Measurements from ENCODE around the gene ZCWPW1.

Gene ZCWPW1

GRCh38 chr7:100432053-100432452, 3.5 kb upstream of the ZCWPW1 start:
- no peak for DNase-seq

- no peak for DNase-seq
Observed at GRCh38 chr7:100431286-100431735, 2.8 kb upstream of the ZCWPW1 start.

GRCh38 chr7:100430493-100431285, 2.2 kb upstream of the ZCWPW1 start:
- peak; percentile 54 for DNase-seq

- DNase-seq = peak; percentile 96
Observed at GRCh38 chr7:100429637-100430492, 1.4 kb upstream of the ZCWPW1 start, which contains the start of gene MEPCE. TSS of gene MEPCE (plus strand) at chr7:100429831. CDS start at chr7:100430019, 188 bp downstream.

GRCh38 chr7:100428967-100429636, 599 bp upstream of the ZCWPW1 start:
- DNase-seq = peak; percentile 100

- no peak for DNase-seq
Observed at GRCh38 chr7:100427762-100428198, 723 bp downstream of the ZCWPW1 start.

- DNase-seq = no peak
Observed at GRCh38 chr7:100426516-100426915, 2.0 kb downstream of the ZCWPW1 start.

- DNase-seq = no peak
Observed at GRCh38 chr7:100425347-100425746, 3.2 kb downstream of the ZCWPW1 start.

- no peak for DNase-seq
Observed at GRCh38 chr7:100423315-100423714, 5.2 kb downstream of the ZCWPW1 start.

- DNase-seq = no peak
Observed at GRCh38 chr7:100419660-100420226, 8.8 kb downstream of the ZCWPW1 start.

GRCh38 chr7:100418930-100419659, 9.4 kb downstream of the ZCWPW1 start:
- no peak for DNase-seq

GRCh38 chr7:100415448-100415847, 13.1 kb downstream of the ZCWPW1 start:
- no peak for DNase-seq

- no peak for DNase-seq
Observed at GRCh38 chr7:100413889-100414288, 14.6 kb downstream of the ZCWPW1 start.

- DNase-seq = no peak
Observed at GRCh38 chr7:100413346-100413745, 15.2 kb downstream of the ZCWPW1 start.

GRCh38 chr7:100411101-100411500, 17.4 kb downstream of the ZCWPW1 start:
- no peak for DNase-seq

- peak; percentile 62 for DNase-seq
Observed at GRCh38 chr7:100407285-100408180, 21.0 kb downstream of the ZCWPW1 start.

GRCh38 chr7:100406767-100407166, 21.7 kb downstream of the ZCWPW1 start:
- DNase-seq = no peak

- no peak for DNase-seq
Observed at GRCh38 chr7:100402241-100402640, 26.3 kb downstream of the ZCWPW1 start.

GRCh38 chr7:100401811-100402210, 26.7 kb downstream of the ZCWPW1 start:
- DNase-seq = no peak

GRCh38 chr7:100400656-100401055, 27.8 kb downstream of the ZCWPW1 start:
- peak; percentile 11 for DNase-seq

- no peak for DNase-seq
Observed at GRCh38 chr7:100400041-100400440, 28.5 kb downstream of the ZCWPW1 start.
